CD4-positive, CD25-positive, alpha-beta regulatory T cell (primary cell): Measurements from ENCODE around the gene EARS2. TPM values are rescaled to one million over a fixed set of nuclear protein-coding genes. Genes with fewer than 3 reads are reported as not detected.

Experiments used
- ATAC-seq, 2 donors: fragments of 150-1000 bp; cut with Tn5 transposase; one replicate each; pipeline ENCODE4 v1.10.0; 2021; ENCODE audit warnings: low read depth in 2 of 2, moderate number of reproducible peaks in 2 of 2, moderate library complexity in 1 of 2
- DNase-seq, 3 donors: peaks; one replicate each; pipeline versions ENCODE4 v3.0.0 to v3.0.0-alpha.2; 2012 to 2022; ENCODE audit warnings: mixed read lengths in 1 of 3
- H3K27ac ChIP-seq: one replicate; pipeline ENCODE4 v1.7.0; 2013; ENCODE audit warnings: mild to moderate bottlenecking, low read length; ENCODE audit not compliant: insufficient read depth, poor library complexity, severe bottlenecking
- H3K27me3 ChIP-seq: one replicate; pipeline ENCODE4 v1.7.0; 2013; ENCODE audit warnings: low read length; ENCODE audit not compliant: control insufficient read depth, insufficient read depth
- H3K36me3 ChIP-seq: one replicate; pipeline ENCODE4 v1.7.0; 2013; ENCODE audit warnings: mild to moderate bottlenecking, low read length, moderate library complexity; ENCODE audit not compliant: control insufficient read depth, insufficient read depth
- H3K4me1 ChIP-seq: 2 replicates; pipeline ENCODE4 v1.7.0; 2013; ENCODE audit warnings: mild to moderate bottlenecking, low read length; ENCODE audit not compliant: insufficient read depth, control insufficient read depth, poor library complexity, severe bottlenecking
- H3K4me3 ChIP-seq: one replicate; pipeline ENCODE4 v1.7.0; 2013; ENCODE audit warnings: low read depth, mild to moderate bottlenecking, low read length, moderate library complexity
- H3K9me3 ChIP-seq, 2 experiments: 1 replicate in 1 of 2; 2 replicates in 1 of 2; pipeline ENCODE4 v1.7.0; 2013; ENCODE audit warnings: low read length in 2 of 2, mild to moderate bottlenecking in 1 of 2, moderate library complexity in 1 of 2; ENCODE audit not compliant: control insufficient read depth in 2 of 2
- H3K27ac Mint-ChIP-seq, 3 donors: one replicate each; pipeline ENCODE4 v1.8.0; 2020 to 2022; ENCODE audit warnings: mild to moderate bottlenecking in 3 of 3, mixed read lengths in 3 of 3, moderate library complexity in 2 of 3
- H3K27me3 Mint-ChIP-seq: one replicate; pipeline ENCODE4 v1.8.0; 2022; ENCODE audit warnings: mild to moderate bottlenecking, mixed read lengths
- H3K36me3 Mint-ChIP-seq: one replicate; pipeline ENCODE4 v1.8.0; 2020; ENCODE audit warnings: mixed read lengths
- H3K4me1 Mint-ChIP-seq, 4 donors: one replicate each; pipeline ENCODE4 v1.8.0; 2020 to 2022; ENCODE audit warnings: mixed read lengths in 4 of 4, mild to moderate bottlenecking in 1 of 4
- H3K4me3 Mint-ChIP-seq, 4 donors: one replicate each; pipeline ENCODE4 v1.8.0; 2020 to 2022; ENCODE audit warnings: mild to moderate bottlenecking in 4 of 4, mixed read lengths in 4 of 4, moderate library complexity in 3 of 4
- H3K9me3 Mint-ChIP-seq, 7 donors: one replicate each; pipeline ENCODE4 v1.8.0; 2020 to 2022; ENCODE audit warnings: mixed read lengths in 7 of 7, mild to moderate bottlenecking in 3 of 7, moderate library complexity in 2 of 7
- polyA plus RNA-seq, 4 donors: library from polyadenylated mRNA; unstranded; fragments of 300-500 nt; fragmentation: Illumina TruSeq; gene quantifications; one replicate each; pipeline ENCODE4 v1.2.3, GENCODE V29; 2021
- total RNA-seq: library from RNA; stranded (reverse); gene quantifications from one replicate; pipeline ENCODE4 v1.2.3, GENCODE V29; 2022

Gene EARS2
- total and polyA plus RNA-seq, 5 donors from 2014 or later = 9.5 to 13.5 (median 11.2) TPM

GRCh38 chr16:23577493-23577892 is 20.3 kb upstream of the EARS2 start:
- Histone ChIP-seq H3K27ac (no peak overlapping the region), H3K4me1 (no peaks in the 10 kb centered on the region), H3K27me3 (no peaks in the 10 kb centered on the region), H3K36me3 (peaks cover 40% of the 10 kb centered on the region), H3K9me3 (no peaks in the 10 kb centered on the region), H3K4me3 (no peak overlapping the region)
- peaks cover 0 to 1% (median 0%) of the 10 kb centered on the region in 7 donors for H3K9me3 Mint-ChIP-seq
- peaks cover 25% of the 10 kb centered on the region for H3K36me3 Mint-ChIP-seq
- no peak for ATAC-seq
- H3K27me3 Mint-ChIP-seq = no peaks in the 10 kb centered on the region
- no peak overlapping the region for H3K27ac Mint-ChIP-seq
- DNase-seq = no peak
- H3K4me3 Mint-ChIP-seq = no peak overlapping the region
- peaks cover 0 to 4% (median 0%) of the 10 kb centered on the region in 4 donors for H3K4me1 Mint-ChIP-seq

GRCh38 chr16:23575834-23576233 is 18.7 kb upstream of the EARS2 start:
- Mint-ChIP-seq H3K36me3 (peaks cover 23% of the 10 kb centered on the region), H3K4me1 (peaks cover 0 to 4% (median 2%) of the 10 kb centered on the region in 4 donors), H3K4me3 (no peak overlapping the region), H3K27ac (peak overlapping the region in 1 of 3 donors; percentile 76), H3K27me3 (no peaks in the 10 kb centered on the region), H3K9me3 (peaks cover 0 to 1% (median 0%) of the 10 kb centered on the region in 7 donors)
- Histone ChIP-seq H3K36me3 (peaks cover 46% of the 10 kb centered on the region), H3K4me1 (no peaks in the 10 kb centered on the region), H3K27ac (no peak overlapping the region), H3K27me3 (no peaks in the 10 kb centered on the region), H3K4me3 (no peak overlapping the region), H3K9me3 (no peaks in the 10 kb centered on the region)
- ATAC-seq (no peak), DNase-seq (peak in 1 of 3 donors; percentile 7)

- Histone ChIP-seq H3K36me3 (peaks cover 53% of the 10 kb centered on the region), H3K9me3 (no peaks in the 10 kb centered on the region), H3K27me3 (no peaks in the 10 kb centered on the region), H3K27ac (no peak overlapping the region), H3K4me3 (no peak overlapping the region), H3K4me1 (no peaks in the 10 kb centered on the region)
- no peaks in the 10 kb centered on the region for H3K9me3 Mint-ChIP-seq
- no peak overlapping the region for H3K4me3 Mint-ChIP-seq
- H3K27ac Mint-ChIP-seq = peak overlapping the region in 1 of 3 donors; percentile 7
- no peak for ATAC-seq
- H3K27me3 Mint-ChIP-seq = no peaks in the 10 kb centered on the region
- peaks cover 0 to 4% (median 2%) of the 10 kb centered on the region in 4 donors for H3K4me1 Mint-ChIP-seq
- DNase-seq = no peak
- peaks cover 22% of the 10 kb centered on the region for H3K36me3 Mint-ChIP-seq
These were observed 16.7 kb upstream of the EARS2 start for GRCh38 chr16:23573817-23574216.

GRCh38 chr16:23572394-23572793 is 15.2 kb upstream of the EARS2 start:
- peaks cover 24% of the 10 kb centered on the region for H3K36me3 Mint-ChIP-seq
- H3K4me1 Mint-ChIP-seq = peaks cover 0 to 4% (median 2%) of the 10 kb centered on the region in 4 donors

GRCh38 chr16:23571895-23572294 is 14.7 kb upstream of the EARS2 start:
- no peak overlapping the region for H3K4me3 Mint-ChIP-seq
- H3K4me1 Mint-ChIP-seq = peaks cover 0 to 4% (median 2%) of the 10 kb centered on the region in 4 donors
- H3K27ac ChIP-seq = no peak overlapping the region
- ATAC-seq = no peak
- no peaks in the 10 kb centered on the region for H3K27me3 Mint-ChIP-seq
- H3K9me3 Mint-ChIP-seq = no peaks in the 10 kb centered on the region
- H3K36me3 Mint-ChIP-seq = peaks cover 28% of the 10 kb centered on the region
- no peaks in the 10 kb centered on the region for H3K27me3 ChIP-seq
- H3K4me1 ChIP-seq = no peaks in the 10 kb centered on the region
- H3K36me3 ChIP-seq = peaks cover 71% of the 10 kb centered on the region
- DNase-seq = no peak
- H3K4me3 ChIP-seq = no peak overlapping the region
- H3K9me3 ChIP-seq = no peaks in the 10 kb centered on the region
- H3K27ac Mint-ChIP-seq = no peak overlapping the region

More at GRCh38 chr16:23572394-23572793, 15.2 kb upstream of the EARS2 start:
- ATAC-seq (no peak), DNase-seq (no peak)
- no peak overlapping the region for H3K4me3 Mint-ChIP-seq
- Histone ChIP-seq H3K36me3 (peaks cover 66% of the 10 kb centered on the region), H3K4me1 (no peaks in the 10 kb centered on the region), H3K9me3 (no peaks in the 10 kb centered on the region), H3K27ac (no peak overlapping the region), H3K27me3 (no peaks in the 10 kb centered on the region), H3K4me3 (no peak overlapping the region)
- H3K9me3 Mint-ChIP-seq = no peaks in the 10 kb centered on the region
- H3K27ac Mint-ChIP-seq = no peak overlapping the region
- H3K27me3 Mint-ChIP-seq = no peaks in the 10 kb centered on the region

- Mint-ChIP-seq H3K9me3 (no peaks in the 10 kb centered on the region), H3K36me3 (peaks cover 29% of the 10 kb centered on the region), H3K27me3 (no peaks in the 10 kb centered on the region), H3K27ac (peak overlapping the region in 1 of 3 donors; percentile 4), H3K4me3 (no peak overlapping the region), H3K4me1 (peaks cover 0 to 4% (median 2%) of the 10 kb centered on the region in 4 donors)
- no peak for ATAC-seq
- no peak overlapping the region for H3K4me3 ChIP-seq
- no peaks in the 10 kb centered on the region for H3K9me3 ChIP-seq
- DNase-seq = no peak
- H3K4me1 ChIP-seq = no peaks in the 10 kb centered on the region
- no peak overlapping the region for H3K27ac ChIP-seq
- H3K27me3 ChIP-seq = no peaks in the 10 kb centered on the region
- peaks cover 76% of the 10 kb centered on the region for H3K36me3 ChIP-seq
These were observed 14.0 kb upstream of the EARS2 start for GRCh38 chr16:23570992-23571632.

GRCh38 chr16:23567602-23568001 is 10.5 kb upstream of the EARS2 start:
- Mint-ChIP-seq H3K27me3 (no peaks in the 10 kb centered on the region), H3K4me1 (peaks cover 0 to 6% (median 1%) of the 10 kb centered on the region in 4 donors), H3K4me3 (no peak overlapping the region), H3K9me3 (no peaks in the 10 kb centered on the region), H3K27ac (no peak overlapping the region), H3K36me3 (peaks cover 45% of the 10 kb centered on the region)
- ATAC-seq (no peak), DNase-seq (no peak)
- H3K4me1 ChIP-seq = no peaks in the 10 kb centered on the region
- no peak overlapping the region for H3K27ac ChIP-seq
- no peak overlapping the region for H3K4me3 ChIP-seq
- no peaks in the 10 kb centered on the region for H3K9me3 ChIP-seq
- peaks cover 93% of the 10 kb centered on the region for H3K36me3 ChIP-seq
- no peaks in the 10 kb centered on the region for H3K27me3 ChIP-seq

GRCh38 chr16:23566724-23567123 is 9.6 kb upstream of the EARS2 start:
- no peaks in the 10 kb centered on the region for H3K9me3 ChIP-seq
- Mint-ChIP-seq H3K9me3 (no peaks in the 10 kb centered on the region), H3K27me3 (no peaks in the 10 kb centered on the region), H3K4me3 (no peak overlapping the region), H3K27ac (no peak overlapping the region), H3K4me1 (peaks cover 0 to 3% (median 1%) of the 10 kb centered on the region in 4 donors), H3K36me3 (peaks cover 48% of the 10 kb centered on the region)
- H3K4me1 ChIP-seq = no peaks in the 10 kb centered on the region
- no peak overlapping the region for H3K27ac ChIP-seq
- H3K27me3 ChIP-seq = no peaks in the 10 kb centered on the region
- DNase-seq = no peak
- H3K36me3 ChIP-seq = peaks cover 92% of the 10 kb centered on the region
- no peak for ATAC-seq
- H3K4me3 ChIP-seq = no peak overlapping the region
